ENCODE results near the gene IHH. TPM values are rescaled to one million over a fixed set of nuclear protein-coding genes. Genes with fewer than 3 reads are reported as not detected.

IHH gene
- total and polyA plus RNA-seq, 2 donors (not counting 1 experiment from before 2014, with no cell fraction given), result 0.15 to 0.22 TPM

DNA sequence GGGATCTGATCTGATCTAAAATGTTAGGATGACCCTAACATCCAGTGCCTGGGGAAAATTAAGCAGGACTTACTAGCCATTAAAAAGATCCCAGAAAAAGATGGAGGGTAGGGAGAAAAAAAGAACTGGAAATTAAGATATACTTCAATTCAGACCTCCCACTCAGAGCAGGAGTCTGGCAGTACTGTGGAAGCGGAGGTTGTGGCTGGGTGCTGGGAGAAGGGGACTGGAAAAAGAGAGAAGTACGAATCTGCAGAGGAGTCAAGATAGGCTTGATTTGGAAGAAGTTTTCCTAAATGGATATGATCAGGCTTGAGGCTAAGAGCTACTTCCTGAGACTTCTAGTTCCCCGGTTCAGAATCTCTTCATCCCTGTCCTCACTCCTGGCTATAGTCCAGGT, 33.5 kb upstream of the IHH start:
- Histone ChIP-seq H3K9me3 (ENCODE audit: control extremely low read depth in 1 of 3, control insufficient read depth in 2 of 3, insufficient read depth in 1 of 3, low read length in 2 of 3) (no peaks in the 10 kb centered on the region), H3K27me3 (replicated peaks in 1 of 4; ENCODE audit: control extremely low read depth in 1 of 4, control insufficient read depth in 3 of 4, insufficient read depth in 4 of 4, low read length in 3 of 4) (no peaks in the 10 kb centered on the region), H4K20me1 (ENCODE audit: control insufficient read depth, insufficient read depth, low read length, poor library complexity, severe bottlenecking) (peaks cover 23% of the 10 kb centered on the region), H2AFZ (ENCODE audit: insufficient read depth, low read depth, low read length, poor library complexity, severe bottlenecking) (no peak overlapping the region), H3K9ac (ENCODE audit: low read length) (no peak overlapping the region), H3K4me1 (ENCODE audit: control insufficient read depth in 2 of 2, insufficient read depth in 2 of 2, low read length in 2 of 2) (no peaks in the 10 kb centered on the region), H3K27ac (ENCODE audit: low read length in 2 of 2) (no peak overlapping the region), H3K4me3 (ENCODE audit: control extremely low read depth in 1 of 5, extremely low read depth in 1 of 5, insufficient read depth in 1 of 5, low read depth in 2 of 5, low read length in 4 of 5) (no peak overlapping the region), H3K79me2 (ENCODE audit: control insufficient read depth, insufficient read depth, low read length) (no peaks in the 10 kb centered on the region), H3K4me2 (replicated peaks; ENCODE audit: low read depth, low read length, poor library complexity, severe bottlenecking) (no peak overlapping the region), H3K36me3 (replicated peaks in 1 of 2; ENCODE audit: control extremely low read depth in 1 of 2, control insufficient read depth in 1 of 2, extremely low read depth in 1 of 2, insufficient read depth in 2 of 2, low read length in 1 of 2) (peaks cover 2 to 14% of the 10 kb centered on the region in 2 experiments)
- POLR2A ChIA-PET, result no interaction called here
- intact Hi-C loops (cut with micrococcal nuclease), result no loop called here
- H3K27me3 Mint-ChIP-seq, result no peaks in the 10 kb centered on the region
- TF ChIP-seq, protein P1, sequence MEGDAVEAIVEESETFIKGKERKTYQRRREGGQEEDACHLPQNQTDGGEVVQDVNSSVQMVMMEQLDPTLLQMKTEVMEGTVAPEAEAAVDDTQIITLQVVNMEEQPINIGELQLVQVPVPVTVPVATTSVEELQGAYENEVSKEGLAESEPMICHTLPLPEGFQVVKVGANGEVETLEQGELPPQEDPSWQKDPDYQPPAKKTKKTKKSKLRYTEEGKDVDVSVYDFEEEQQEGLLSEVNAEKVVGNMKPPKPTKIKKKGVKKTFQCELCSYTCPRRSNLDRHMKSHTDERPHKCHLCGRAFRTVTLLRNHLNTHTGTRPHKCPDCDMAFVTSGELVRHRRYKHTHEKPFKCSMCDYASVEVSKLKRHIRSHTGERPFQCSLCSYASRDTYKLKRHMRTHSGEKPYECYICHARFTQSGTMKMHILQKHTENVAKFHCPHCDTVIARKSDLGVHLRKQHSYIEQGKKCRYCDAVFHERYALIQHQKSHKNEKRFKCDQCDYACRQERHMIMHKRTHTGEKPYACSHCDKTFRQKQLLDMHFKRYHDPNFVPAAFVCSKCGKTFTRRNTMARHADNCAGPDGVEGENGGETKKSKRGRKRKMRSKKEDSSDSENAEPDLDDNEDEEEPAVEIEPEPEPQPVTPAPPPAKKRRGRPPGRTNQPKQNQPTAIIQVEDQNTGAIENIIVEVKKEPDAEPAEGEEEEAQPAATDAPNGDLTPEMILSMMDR (IDR thresholded peaks at IDR 0.05), result no peak
- TF ChIP-seq EZH2 (IDR thresholded peaks at IDR 0.05; ENCODE audit: borderline replicate concordance, insufficient read depth, low read depth, low read length, poor library complexity, severe bottlenecking), result no peak
- H3K4me3 Mint-ChIP-seq, result no peak overlapping the region
- ATAC-seq (ENCODE audit: low read depth) (no peak), DNase-seq (no peak)
- no peaks in the 10 kb centered on the region for H3K4me1 Mint-ChIP-seq
- no CpG with 5 or more reads among the region's 3 CpGs for WGBS (ENCODE audit: insufficient coverage)
- no peak overlapping the region for H3K27ac Mint-ChIP-seq
- CTCF ChIA-PET, result no interaction called here
- H3K9me3 Mint-ChIP-seq (ENCODE audit: insufficient read depth), result no peaks in the 10 kb centered on the region

DNA sequence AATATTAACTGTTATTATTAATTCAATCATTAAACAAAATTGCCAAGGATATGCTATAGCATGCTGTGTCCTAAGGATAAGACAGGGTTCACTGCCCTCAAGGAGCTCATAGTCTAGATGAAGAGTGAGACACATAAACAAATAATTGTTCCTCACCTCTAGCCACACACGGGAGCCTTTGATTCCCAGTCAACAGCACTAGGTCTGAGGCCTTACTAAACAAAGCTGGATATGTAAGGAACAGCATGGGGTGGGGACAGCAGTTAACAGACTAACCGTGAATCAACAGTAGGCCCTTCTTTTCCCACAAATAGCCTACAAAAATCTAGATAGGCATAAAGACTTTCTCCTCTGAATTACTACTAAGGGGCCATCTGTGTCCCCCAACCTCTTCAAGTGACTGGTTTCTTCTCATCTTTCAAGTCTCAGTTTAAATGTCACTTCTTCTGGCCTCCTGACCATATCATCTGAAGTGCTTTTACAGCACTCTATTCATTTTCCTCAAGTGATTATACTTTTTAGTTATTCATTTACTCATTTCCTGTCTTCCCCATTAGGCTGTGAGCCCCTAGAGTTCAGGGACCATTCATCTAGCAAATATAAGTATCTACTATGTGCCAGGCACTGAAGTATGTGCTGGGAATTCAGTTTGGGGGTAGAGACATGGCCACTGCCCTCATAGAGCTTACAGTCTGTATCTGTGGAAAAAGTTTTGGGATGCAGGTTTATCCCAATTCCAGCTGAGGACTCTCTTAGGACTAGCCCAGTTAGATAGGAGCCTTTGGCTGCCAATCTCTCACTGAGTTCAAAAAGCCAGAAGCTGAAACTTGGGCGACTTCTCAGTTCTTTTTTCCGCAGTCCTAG, 29.9 kb upstream of the IHH start:
- ATAC-seq (ENCODE audit: low read depth), result no peak
- CTCF ChIA-PET, result interaction anchor here (0.5 to 1.0 kb wide), 5 partner anchors 10 to 445 kb away, joined by 3 read pairs; no protein-coding TSS in a partner anchor
- H3K27ac Mint-ChIP-seq, result no peak overlapping the region

More for the DNA sequence above, 29.9 kb upstream of the IHH start:
- 89% methylated on average over 4 of the region's 4 CpGs for WGBS (ENCODE audit: insufficient coverage)
- H3K27ac ChIP-seq (ENCODE audit: low read length in 2 of 2), result no peak overlapping the region
- H3K9me3 ChIP-seq (ENCODE audit: control extremely low read depth in 1 of 3, control insufficient read depth in 2 of 3, insufficient read depth in 1 of 3, low read length in 2 of 3), result no peaks in the 10 kb centered on the region
- no peaks in the 10 kb centered on the region for H3K79me2 ChIP-seq (ENCODE audit: control insufficient read depth, insufficient read depth, low read length)
- Mint-ChIP-seq H3K4me3 (no peak overlapping the region), H3K9me3 (ENCODE audit: insufficient read depth) (no peaks in the 10 kb centered on the region), H3K27me3 (no peaks in the 10 kb centered on the region), H3K4me1 (no peaks in the 10 kb centered on the region)
- no peak overlapping the region for H2AFZ ChIP-seq (ENCODE audit: insufficient read depth, low read depth, low read length, poor library complexity, severe bottlenecking)
- no peaks in the 10 kb centered on the region for H3K4me1 ChIP-seq (ENCODE audit: control insufficient read depth in 2 of 2, insufficient read depth in 2 of 2, low read length in 2 of 2)
- H3K36me3 ChIP-seq (replicated peaks in 1 of 2; ENCODE audit: control extremely low read depth in 1 of 2, control insufficient read depth in 1 of 2, extremely low read depth in 1 of 2, insufficient read depth in 2 of 2, low read length in 1 of 2), result peaks cover 0 to 9% of the 10 kb centered on the region in 2 experiments
- H4K20me1 ChIP-seq (ENCODE audit: control insufficient read depth, insufficient read depth, low read length, poor library complexity, severe bottlenecking), result peaks cover 29% of the 10 kb centered on the region
- H3K9ac ChIP-seq (ENCODE audit: low read length), result no peak overlapping the region
- DNase-seq, result no peak
- no peak overlapping the region for H3K4me3 ChIP-seq (ENCODE audit: control extremely low read depth in 1 of 5, extremely low read depth in 1 of 5, insufficient read depth in 1 of 5, low read depth in 2 of 5, low read length in 4 of 5)
- H3K27me3 ChIP-seq (replicated peaks in 1 of 4; ENCODE audit: control extremely low read depth in 1 of 4, control insufficient read depth in 3 of 4, insufficient read depth in 4 of 4, low read length in 3 of 4), result no peaks in the 10 kb centered on the region
- TF ChIP-seq EZH2 (IDR thresholded peaks at IDR 0.05; ENCODE audit: borderline replicate concordance, insufficient read depth, low read depth, low read length, poor library complexity, severe bottlenecking), result no peak
- TF ChIP-seq, protein P1 (IDR thresholded peaks at IDR 0.05), result no peak
- no peak overlapping the region for H3K4me2 ChIP-seq (replicated peaks; ENCODE audit: low read depth, low read length, poor library complexity, severe bottlenecking)
- POLR2A ChIA-PET, result no interaction called here
- intact Hi-C loops (cut with micrococcal nuclease), result no loop called here

Measured in B cell (primary cell).